Heart right ventricle (tissue), 16 donors: ENCODE data around the gene VPS54. TPM values are rescaled to one million over a fixed set of nuclear protein-coding genes. Genes with fewer than 3 reads are reported as not detected.
"Not testable (repeated sequence)": the region's sequence is repeated elsewhere in the genome, so short reads cannot be mapped to it uniquely, and the experiment has no call there.

Experiments
- ATAC-seq, 8 donors: fragments of 200-7000 bp; cut with Tn5 transposase; one replicate each; pipeline ENCODE4 v1.9.1; 2020; ENCODE audit warnings: mild to moderate bottlenecking in 8 of 8, moderate library complexity in 8 of 8, moderate number of reproducible peaks in 1 of 8
- DNase-seq, 2 donors: peaks; one replicate each; pipeline ENCODE4 v3.0.0-alpha.2; 2020
- H3K27ac ChIP-seq, 10 donors: fragments of 200-600 bp; sonication (generic) in 2 of 10; one replicate each; pipeline versions ENCODE4 v1.5.0 to v1.8.0; 2020 to 2022; ENCODE audit warnings: mild to moderate bottlenecking in 3 of 10
- H3K27me3 ChIP-seq, 7 donors: fragments of 200-600 bp; one replicate each; pipeline ENCODE4 v1.8.0; 2021 to 2022; ENCODE audit warnings: mild to moderate bottlenecking in 2 of 7
- H3K36me3 ChIP-seq, 9 donors: fragments of 200-600 bp; sonication (generic) in 1 of 9; one replicate each; pipeline versions ENCODE4 v1.5.0 to v1.8.0; 2020 to 2022; ENCODE audit warnings: mild to moderate bottlenecking in 2 of 9
- H3K4me1 ChIP-seq, 9 donors: fragments of 200-600 bp; sonication (generic) in 1 of 9; one replicate each; pipeline versions ENCODE4 v1.5.0 to v1.8.0; 2020 to 2022; ENCODE audit warnings: mild to moderate bottlenecking in 4 of 9
- H3K4me3 ChIP-seq, 10 donors: fragments of 200-600 bp; sonication (generic) in 2 of 10; one replicate each; pipeline versions ENCODE4 v1.5.0 to v1.8.0; 2020 to 2022; ENCODE audit warnings: mild to moderate bottlenecking in 7 of 10, moderate library complexity in 2 of 10
- H3K9me3 ChIP-seq, 11 donors: fragments of 200-600 bp in 10 of 11; sonication (generic) in 2 of 11; one replicate each; pipeline versions ENCODE4 v1.5.0 to v1.8.0; 2013 to 2022; ENCODE audit warnings: mild to moderate bottlenecking in 2 of 11, control low read depth in 1 of 11, moderate library complexity in 1 of 11
- WGBS, 2 donors: extraction: QIAGEN DNeasy Blood & Tissue Kit; methylation state at CpG; one replicate each; pipeline ENCODE4 v1.1.7; 2013; ENCODE audit warnings: inconsistent platforms in 1 of 2; 5-methylcytosine and 5-hydroxymethylcytosine counted together
- intact Hi-C, 10 donors: fragments of 100-400 bp; cut with DNase I; formaldehyde crosslinking; loops; one replicate each; pipeline versions ENCODE4 v1.11.1 to v1.14.2; 2022
- polyA plus RNA-seq, 2 donors: library from polyadenylated mRNA; stranded (reverse); fragments of 200-250 nt; gene quantifications; one replicate each; pipeline ENCODE4 v1.2.3, GENCODE V29; 2013
- total RNA-seq, 10 donors: library from RNA; stranded (reverse); fragmentation: NEBNext Ultra II Directional in 3 of 10; extraction: Animal tissue kit (Norgen Biotek cat#: 25700) in 3 of 10; gene quantifications; one replicate each; pipeline versions ENCODE4 v1.2.1 to v1.2.4, GENCODE V29; 2021 to 2023
- TF ChIP-seq, protein P1 (sequence below), 9 donors: fragments of 200-600 bp; sonication (generic) in 2 of 9; IDR thresholded peaks; one replicate each; pipeline versions ENCODE4 v1.5.0 to v1.8.0; 2021 to 2022; ENCODE audit warnings: antibody characterized with exemption in 9 of 9, mild to moderate bottlenecking in 5 of 9, moderate library complexity in 1 of 9
- donor health status: Arrhythmogenic right ventricular cardiomyopathy.
- donor health status: ischemic (EF 13 %, LVEDD 7.1; RV severe dilation, severe dysfunction).
- donor health status: healthy with polysubstance abuse.
- donor health status: DM: no; HTN: yes; CAD: no.
- donor health status: DM: no; HTN: no; CAD: no.
- donor health status: ischemic (EF 25% LVEDD 6.9; RV normal size, moderate dysfunction).
- donor health status: ischemic (EF 25% LVEDD 5.7; RV mildly dilated, moderate dysfunction).
- donor health status: healthy.
- donor health status: DM: yes; HTN: yes; CAD: no.
- donor health status: Ischemic cardiomyopathy.
- donor health status: ischemic (EF 35%, LVEDD 5.7; RV mildly dilated, moderate dysfunction).
- donor health status: nonischemic (EF 11% LVEDD 7.7; RV severe dilation, severe dysfunction).
- donor health status: DM: yes; HTN: yes; CAD: no.
- donor health status: PGD.
- donor health status: ischemic (EF 29% LVEDD 5.4; RV normal size, mild dysfunction).
- donor health status: nonischemic (EF 23%, LVEDD 6.1; RV moderate dilation, normal function).

VPS54 gene
- total and polyA plus RNA-seq, 12 donors: 8.3 to 12.7 (median 10.5) TPM

- intact Hi-C loops: no loop called here
- WGBS, 2 donors: 36 to 47% methylated on average over 3 of the region's 3 CpGs
Observed at GRCh38 chr2:63962186-63962585, 57.0 kb downstream of the VPS54 start.

DNA sequence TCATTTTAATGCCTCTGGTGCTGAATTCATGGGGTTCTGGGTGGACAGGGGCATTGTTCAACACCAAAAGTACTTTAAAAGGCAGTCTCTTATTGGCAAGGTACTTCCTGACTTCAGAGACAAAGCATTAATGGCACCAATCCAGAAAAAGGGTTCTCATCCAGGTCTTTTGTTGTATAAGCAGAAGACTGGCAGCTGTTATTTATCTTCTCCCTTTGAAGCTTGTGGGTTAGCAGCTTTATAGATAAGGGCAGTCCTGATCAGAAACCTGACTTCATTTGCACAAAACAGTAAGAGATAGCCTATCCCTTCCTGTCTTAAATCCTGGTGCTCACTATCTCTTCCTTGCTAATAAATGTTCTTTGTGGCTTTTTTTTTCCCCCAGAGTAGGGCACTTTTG, 68.8 kb downstream of the VPS54 start:
- Histone ChIP-seq H3K4me1 (no peaks in the 10 kb centered on the region), H3K27me3 (no peaks in the 10 kb centered on the region), H3K9me3 (peaks cover 0 to 24% (median 0%) of the 10 kb centered on the region in 11 donors), H3K4me3 (no peak overlapping the region), H3K36me3 (peaks cover 0 to 59% (median 14%) of the 10 kb centered on the region in 9 donors), H3K27ac (no peak overlapping the region)
- TF ChIP-seq, protein P1, sequence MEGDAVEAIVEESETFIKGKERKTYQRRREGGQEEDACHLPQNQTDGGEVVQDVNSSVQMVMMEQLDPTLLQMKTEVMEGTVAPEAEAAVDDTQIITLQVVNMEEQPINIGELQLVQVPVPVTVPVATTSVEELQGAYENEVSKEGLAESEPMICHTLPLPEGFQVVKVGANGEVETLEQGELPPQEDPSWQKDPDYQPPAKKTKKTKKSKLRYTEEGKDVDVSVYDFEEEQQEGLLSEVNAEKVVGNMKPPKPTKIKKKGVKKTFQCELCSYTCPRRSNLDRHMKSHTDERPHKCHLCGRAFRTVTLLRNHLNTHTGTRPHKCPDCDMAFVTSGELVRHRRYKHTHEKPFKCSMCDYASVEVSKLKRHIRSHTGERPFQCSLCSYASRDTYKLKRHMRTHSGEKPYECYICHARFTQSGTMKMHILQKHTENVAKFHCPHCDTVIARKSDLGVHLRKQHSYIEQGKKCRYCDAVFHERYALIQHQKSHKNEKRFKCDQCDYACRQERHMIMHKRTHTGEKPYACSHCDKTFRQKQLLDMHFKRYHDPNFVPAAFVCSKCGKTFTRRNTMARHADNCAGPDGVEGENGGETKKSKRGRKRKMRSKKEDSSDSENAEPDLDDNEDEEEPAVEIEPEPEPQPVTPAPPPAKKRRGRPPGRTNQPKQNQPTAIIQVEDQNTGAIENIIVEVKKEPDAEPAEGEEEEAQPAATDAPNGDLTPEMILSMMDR (IDR thresholded peaks at IDR 0.05): no peak
- no peak for DNase-seq
- intact Hi-C loops: no loop called here
- no peak for ATAC-seq

More at GRCh38 chr2:63962186-63962585, 57.0 kb downstream of the VPS54 start:
- H3K27ac ChIP-seq: no peak overlapping the region
- TF ChIP-seq, protein P1 (IDR thresholded peaks at IDR 0.05): no peak
- ATAC-seq: no peak
- DNase-seq: no peak
- no peaks in the 10 kb centered on the region for H3K27me3 ChIP-seq
- peaks cover 0 to 85% (median 23%) of the 10 kb centered on the region in 9 donors for H3K36me3 ChIP-seq
- H3K9me3 ChIP-seq: no peaks in the 10 kb centered on the region
- no peaks in the 10 kb centered on the region for H3K4me1 ChIP-seq
- H3K4me3 ChIP-seq: no peak overlapping the region

DNA sequence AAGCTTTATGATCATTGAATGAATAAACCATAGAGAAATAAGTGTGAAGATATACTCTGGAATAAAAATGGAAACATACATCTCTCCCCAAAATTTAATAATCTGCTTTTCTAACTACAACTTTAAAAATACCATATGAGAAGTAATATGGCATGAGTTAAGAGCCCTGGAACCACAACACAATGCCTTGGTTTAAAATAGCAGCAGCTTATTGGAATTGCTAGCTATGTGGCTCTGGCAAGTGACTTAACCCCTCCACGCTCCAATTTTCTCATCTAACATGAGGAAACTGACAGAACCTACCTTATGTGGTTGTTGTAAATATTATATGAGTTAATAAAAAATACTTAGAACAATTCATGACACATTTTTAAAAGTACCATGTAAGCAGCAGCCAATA, 76.4 kb downstream of the VPS54 start:
- ATAC-seq (peak in 1 of 8 donors; percentile 53), DNase-seq (no peak)
- Histone ChIP-seq H3K27me3 (no peaks in the 10 kb centered on the region), H3K4me1 (peaks cover 0 to 7% (median 0%) of the 10 kb centered on the region in 9 donors), H3K4me3 (no peak overlapping the region), H3K27ac (peak overlapping the region in 1 of 10 donors; percentile 13), H3K9me3 (peaks cover 0 to 18% (median 0%) of the 10 kb centered on the region in 11 donors), H3K36me3 (peaks cover 0 to 96% (median 31%) of the 10 kb centered on the region in 9 donors)
- WGBS, 2 donors: 49 to 71% methylated on average over 1 of the region's 1 CpG
- TF ChIP-seq, protein P1 (IDR thresholded peaks at IDR 0.05): no peak
- intact Hi-C loops: no loop called here

DNA sequence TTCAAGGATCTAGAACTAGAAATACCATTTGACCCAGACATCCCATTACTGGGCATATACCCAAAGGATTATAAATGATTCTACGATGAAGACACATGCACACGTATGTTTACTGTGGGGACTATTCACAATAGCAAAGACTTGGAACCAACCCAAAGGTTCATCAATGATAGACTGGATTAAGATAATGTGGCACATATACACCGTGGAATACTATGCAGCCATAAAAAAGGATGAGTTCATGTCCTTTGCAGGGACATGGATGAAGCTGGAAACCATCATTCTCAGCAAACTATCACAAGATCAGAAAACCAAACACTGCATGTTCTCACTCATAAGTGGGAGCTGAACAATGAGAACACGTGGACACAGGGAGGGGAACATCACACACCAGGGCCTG, 87.1 kb downstream of the VPS54 start:
- H3K27me3 ChIP-seq, intact Hi-C loops, DNase-seq, H3K27ac ChIP-seq, H3K4me1 ChIP-seq, ATAC-seq, H3K4me3 ChIP-seq: not testable (repeated sequence)
- peaks cover 0 to 66% (median 25%) of the 10 kb centered on the region in 9 donors for H3K36me3 ChIP-seq
- 96 to 97% methylated on average over 4 of the region's 4 CpGs for WGBS, 2 donors
- peaks cover 0 to 14% (median 0%) of the 10 kb centered on the region in 11 donors for H3K9me3 ChIP-seq

- 91 to 94% methylated on average over 7 of the region's 7 CpGs for WGBS, 2 donors
Observed at GRCh38 chr2:63926815-63927214, 92.4 kb downstream of the VPS54 start.

More at GRCh38 chr2:63926815-63927214, 92.4 kb downstream of the VPS54 start:
- intact Hi-C loops: no loop called here
- Histone ChIP-seq H3K9me3 (peaks cover 0 to 7% (median 0%) of the 10 kb centered on the region in 11 donors), H3K4me1 (no peaks in the 10 kb centered on the region), H3K27ac (no peak overlapping the region), H3K4me3 (no peak overlapping the region), H3K36me3 (peaks cover 0 to 50% (median 24%) of the 10 kb centered on the region in 9 donors), H3K27me3 (no peaks in the 10 kb centered on the region)
- ATAC-seq (no peak), DNase-seq (no peak)
- TF ChIP-seq, protein P1 (IDR thresholded peaks at IDR 0.05): no peak
